Peyer's patch (tissue), 4 donors: ENCODE data around the gene RNASE8.

Experiments used
- POLR2A ChIP-seq, 2 donors: fragments of 450-650 bp; IDR thresholded peaks; one replicate each; pipeline ENCODE4 v1.5.1; 2017; ENCODE audit warnings: antibody characterized with exemption in 2 of 2, mild to moderate bottlenecking in 2 of 2, moderate library complexity in 2 of 2
- TF ChIP-seq, protein P1 (sequence below), 6 experiments: fragments of 450-650 bp in 4 of 6; fragments of 200-600 bp in 2 of 6; sonication (generic) in 1 of 6; IDR thresholded peaks; one replicate each; pipeline ENCODE4 v1.5.1; 2017 to 2019; ENCODE audit warnings: antibody characterized with exemption in 6 of 6, mild to moderate bottlenecking in 3 of 6, moderate library complexity in 1 of 6

DNA sequence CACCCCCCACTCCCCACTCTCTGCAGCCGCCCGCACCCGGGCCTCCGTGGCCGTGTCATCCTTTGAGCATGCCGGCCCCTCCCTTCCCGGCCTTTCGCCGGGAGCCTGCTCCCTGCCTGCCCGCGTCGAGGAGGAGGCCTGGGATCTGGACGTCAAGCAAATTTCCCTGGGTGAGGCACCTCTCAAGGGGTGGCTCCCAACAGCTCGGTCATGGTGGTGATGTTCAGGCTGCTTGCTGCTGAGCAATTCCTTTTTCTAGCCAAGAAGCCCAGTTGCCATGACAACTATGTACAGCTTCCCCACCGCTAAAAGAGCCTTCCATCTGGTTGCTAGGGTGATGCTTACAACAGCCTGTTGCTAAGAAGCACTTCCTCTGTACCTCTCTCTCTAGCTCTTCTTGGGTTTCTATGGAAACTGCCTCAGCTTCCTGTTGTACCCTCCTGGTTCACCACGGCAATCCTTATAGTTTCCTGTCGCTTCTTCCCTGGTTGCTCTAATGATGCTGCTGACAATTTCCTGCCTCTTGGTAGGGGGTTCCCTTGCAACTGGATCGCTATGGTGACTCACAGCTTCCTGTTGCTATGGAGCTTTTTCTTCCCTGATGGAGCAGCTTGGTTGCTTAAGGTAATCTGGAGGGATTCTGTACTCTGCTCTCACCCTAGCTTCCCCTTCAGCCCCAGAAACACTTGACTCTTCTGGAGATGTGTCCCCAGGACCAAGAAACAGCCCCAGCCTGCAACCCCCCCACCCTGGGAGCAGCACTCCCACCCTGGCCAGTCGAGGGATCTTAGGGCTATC, 29.9 kb downstream of the RNASE8 start:
- TF ChIP-seq, protein P1, sequence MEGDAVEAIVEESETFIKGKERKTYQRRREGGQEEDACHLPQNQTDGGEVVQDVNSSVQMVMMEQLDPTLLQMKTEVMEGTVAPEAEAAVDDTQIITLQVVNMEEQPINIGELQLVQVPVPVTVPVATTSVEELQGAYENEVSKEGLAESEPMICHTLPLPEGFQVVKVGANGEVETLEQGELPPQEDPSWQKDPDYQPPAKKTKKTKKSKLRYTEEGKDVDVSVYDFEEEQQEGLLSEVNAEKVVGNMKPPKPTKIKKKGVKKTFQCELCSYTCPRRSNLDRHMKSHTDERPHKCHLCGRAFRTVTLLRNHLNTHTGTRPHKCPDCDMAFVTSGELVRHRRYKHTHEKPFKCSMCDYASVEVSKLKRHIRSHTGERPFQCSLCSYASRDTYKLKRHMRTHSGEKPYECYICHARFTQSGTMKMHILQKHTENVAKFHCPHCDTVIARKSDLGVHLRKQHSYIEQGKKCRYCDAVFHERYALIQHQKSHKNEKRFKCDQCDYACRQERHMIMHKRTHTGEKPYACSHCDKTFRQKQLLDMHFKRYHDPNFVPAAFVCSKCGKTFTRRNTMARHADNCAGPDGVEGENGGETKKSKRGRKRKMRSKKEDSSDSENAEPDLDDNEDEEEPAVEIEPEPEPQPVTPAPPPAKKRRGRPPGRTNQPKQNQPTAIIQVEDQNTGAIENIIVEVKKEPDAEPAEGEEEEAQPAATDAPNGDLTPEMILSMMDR (IDR thresholded peaks at IDR 0.05), result no peak
- no peak for TF ChIP-seq POLR2A (IDR thresholded peaks at IDR 0.05)
